Kidney (tissue), 14 donors: ENCODE results near the gene TTC28. TPM values are rescaled to one million over a fixed set of nuclear protein-coding genes. Genes with fewer than 3 reads are reported as not detected.
A peak's percentile ranks its signal among the peaks of the same experiment; 100 is the strongest.
"Not testable (repeated sequence)": the region's sequence is repeated elsewhere in the genome, so short reads cannot be mapped to it uniquely, and the experiment has no call there.

Experiments
- DNase-seq, 5 donors: peaks; one replicate each; pipeline ENCODE4 v3.0.0-alpha.2; 2013 to 2020
- FAIRE-seq: peaks from 2 replicates; lab custom pipeline; 2012; peaks lifted over from hg19 to GRCh38; lab: Jason Lieb, UNC
- H3K27ac ChIP-seq, 2 donors: one replicate each; pipeline ENCODE4 v1.7.0; 2013; ENCODE audit warnings: low read depth in 2 of 2, low read length in 2 of 2, inconsistent platforms in 1 of 2
- H3K27me3 ChIP-seq: one replicate; pipeline ENCODE4 v1.7.1; 2013; ENCODE audit warnings: low read length, inconsistent platforms; ENCODE audit not compliant: control insufficient read depth, insufficient read depth
- H3K36me3 ChIP-seq, 3 donors: one replicate each; pipeline versions ENCODE4 v1.7.0 to v1.7.1; 2013; ENCODE audit warnings: low read length in 3 of 3, control low read depth in 1 of 3, inconsistent platforms in 1 of 3; ENCODE audit not compliant: insufficient read depth in 3 of 3, control insufficient read depth in 2 of 3
- H3K4me1 ChIP-seq, 3 donors: one replicate each; pipeline versions ENCODE4 v1.7.0 to v1.7.1; 2013; ENCODE audit warnings: low read length in 3 of 3, inconsistent platforms in 1 of 3, low read depth in 1 of 3; ENCODE audit not compliant: control insufficient read depth in 2 of 3, insufficient read depth in 2 of 3
- H3K4me3 ChIP-seq, 3 donors: one replicate each; pipeline versions ENCODE4 v1.7.0 to v1.8.1; 2013; ENCODE audit warnings: low read length in 3 of 3, control low read depth in 1 of 3, inconsistent platforms in 1 of 3
- H3K9ac ChIP-seq, 3 donors: one replicate each; pipeline versions ENCODE4 v1.7.0 to v1.7.1; 2013; ENCODE audit warnings: low read length in 3 of 3, control low read depth in 1 of 3, inconsistent platforms in 1 of 3
- H3K9me3 ChIP-seq, 3 donors: one replicate each; pipeline versions ENCODE4 v1.7.0 to v1.7.1; 2013; ENCODE audit warnings: low read length in 3 of 3, control low read depth in 1 of 3, inconsistent platforms in 1 of 3; ENCODE audit not compliant: control insufficient read depth in 2 of 3, insufficient read depth in 1 of 3
- CTCF ChIP-seq: IDR thresholded peaks from 3 replicates; pipeline ENCODE4 v1.5.1; 2012; ENCODE audit warnings: mild to moderate bottlenecking, moderate library complexity, borderline replicate concordance; ENCODE audit not compliant: insufficient read depth; ENCODE audit errors: extremely low read depth
- intact Hi-C: fragments of 100-400 bp; cut with DNase I; formaldehyde crosslinking; loops from one replicate; pipeline ENCODE4 v1.11.1; 2022
- polyA plus RNA-seq: library from polyadenylated mRNA; stranded (reverse); fragments of 350-450 nt; fragmentation: Illumina TruSeq; extraction: RNeasy Lipid Tissue Mini Kit (QIAGEN cat#74804); gene quantifications from one replicate; pipeline ENCODE4 v1.2.3, GENCODE V29; 2014; ENCODE audit warnings: low read depth, low replicate concordance; ENCODE audit not compliant: insufficient read depth
- total RNA-seq: library from RNA; stranded (reverse); fragmentation: NEBNext Ultra II Directional; extraction: Animal tissue kit (Norgen Biotek cat#: 25700); gene quantifications from one replicate; pipeline ENCODE4 v1.2.1, GENCODE V29; 2021
- donor health status: control.
- donor health status: control.
- donor health status: control.
- donor health status: control.
- donor health status: control.
- donor health status: DM: yes; HTN: yes; CAD: no.
- donor health status: Normal renal cell carcinoma (clear cell type).

Gene TTC28
- total and polyA plus RNA-seq, 2 donors from 2014 or later = 3.5 to 40.2 TPM

GRCh38 chr22:28521451-28521850 lies 158.2 kb downstream of the TTC28 start:
- no peak for FAIRE-seq
- intact Hi-C loops = no loop called here
- peak in 1 of 5 donors; percentile 2 for DNase-seq
- Histone ChIP-seq H3K9ac (no peak overlapping the region), H3K4me3 (no peak overlapping the region), H3K36me3 (no peaks in the 10 kb centered on the region), H3K27ac (no peak overlapping the region), H3K4me1 (peaks cover 0 to 2% (median 0%) of the 10 kb centered on the region in 3 donors), H3K9me3 (no peaks in the 10 kb centered on the region), H3K27me3 (no peaks in the 10 kb centered on the region)
- TF ChIP-seq CTCF = no peak

- TF ChIP-seq CTCF = no peak
- no peaks in the 10 kb centered on the region for H3K27me3 ChIP-seq
- no peak overlapping the region for H3K9ac ChIP-seq
- intact Hi-C loops = no loop called here
- no peak overlapping the region for H3K27ac ChIP-seq
- FAIRE-seq = no peak
- peak in 1 of 5 donors; percentile 7 for DNase-seq
- H3K36me3 ChIP-seq = no peaks in the 10 kb centered on the region
- H3K4me1 ChIP-seq = peaks cover 0 to 2% (median 0%) of the 10 kb centered on the region in 3 donors
- no peak overlapping the region for H3K4me3 ChIP-seq
- peaks cover 0 to 13% (median 0%) of the 10 kb centered on the region in 3 donors for H3K9me3 ChIP-seq
Measured at GRCh38 chr22:28514321-28514821, 165.3 kb downstream of the TTC28 start.

GRCh38 chr22:28512387-28512786 lies 167.3 kb downstream of the TTC28 start:
- DNase-seq, H3K27me3 ChIP-seq, FAIRE-seq, H3K27ac ChIP-seq, H3K4me3 ChIP-seq, H3K36me3 ChIP-seq, H3K9ac ChIP-seq, intact Hi-C loops, H3K4me1 ChIP-seq: not testable (repeated sequence)
- peaks cover 0 to 14% (median 0%) of the 10 kb centered on the region in 3 donors for H3K9me3 ChIP-seq

GRCh38 chr22:28507896-28508295 lies 171.7 kb downstream of the TTC28 start:
- Histone ChIP-seq H3K27me3 (no peaks in the 10 kb centered on the region), H3K9ac (no peak overlapping the region), H3K27ac (no peak overlapping the region), H3K4me3 (no peak overlapping the region), H3K9me3 (peaks cover 0 to 14% (median 0%) of the 10 kb centered on the region in 3 donors), H3K36me3 (no peaks in the 10 kb centered on the region), H3K4me1 (peaks cover 0 to 5% (median 0%) of the 10 kb centered on the region in 3 donors)
- no peak for TF ChIP-seq CTCF
- FAIRE-seq (no peak), DNase-seq (no peak)
- intact Hi-C loops = no loop called here
